ENCODE measurements around the gene C16orf74.

DNA sequence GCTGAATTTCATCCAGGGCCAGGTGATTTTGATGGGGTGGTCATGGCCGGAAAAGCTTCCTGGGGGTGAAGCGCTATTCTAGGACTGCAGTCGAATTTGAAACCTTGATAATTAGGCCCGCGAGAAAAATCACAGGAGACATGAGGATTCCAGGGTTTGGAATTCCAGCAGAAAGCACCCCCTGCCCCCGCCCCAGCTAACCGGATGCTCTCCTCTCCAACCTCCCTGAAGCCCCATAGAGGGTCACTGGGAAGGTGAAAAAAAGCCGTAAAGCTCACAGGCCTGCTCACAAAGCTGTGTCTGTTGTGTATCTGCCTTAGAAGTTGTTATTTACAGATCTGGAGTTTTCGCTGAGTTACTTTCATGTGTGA lies 61.0 kb downstream of the C16orf74 start:
- TF ChIP-seq, protein P1, sequence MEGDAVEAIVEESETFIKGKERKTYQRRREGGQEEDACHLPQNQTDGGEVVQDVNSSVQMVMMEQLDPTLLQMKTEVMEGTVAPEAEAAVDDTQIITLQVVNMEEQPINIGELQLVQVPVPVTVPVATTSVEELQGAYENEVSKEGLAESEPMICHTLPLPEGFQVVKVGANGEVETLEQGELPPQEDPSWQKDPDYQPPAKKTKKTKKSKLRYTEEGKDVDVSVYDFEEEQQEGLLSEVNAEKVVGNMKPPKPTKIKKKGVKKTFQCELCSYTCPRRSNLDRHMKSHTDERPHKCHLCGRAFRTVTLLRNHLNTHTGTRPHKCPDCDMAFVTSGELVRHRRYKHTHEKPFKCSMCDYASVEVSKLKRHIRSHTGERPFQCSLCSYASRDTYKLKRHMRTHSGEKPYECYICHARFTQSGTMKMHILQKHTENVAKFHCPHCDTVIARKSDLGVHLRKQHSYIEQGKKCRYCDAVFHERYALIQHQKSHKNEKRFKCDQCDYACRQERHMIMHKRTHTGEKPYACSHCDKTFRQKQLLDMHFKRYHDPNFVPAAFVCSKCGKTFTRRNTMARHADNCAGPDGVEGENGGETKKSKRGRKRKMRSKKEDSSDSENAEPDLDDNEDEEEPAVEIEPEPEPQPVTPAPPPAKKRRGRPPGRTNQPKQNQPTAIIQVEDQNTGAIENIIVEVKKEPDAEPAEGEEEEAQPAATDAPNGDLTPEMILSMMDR (IDR thresholded peaks at IDR 0.05) = no peak
- TF ChIP-seq EZH2 (IDR thresholded peaks at IDR 0.05; ENCODE audit: borderline replicate concordance, insufficient read depth, low read depth, low read length, poor library complexity, severe bottlenecking) = no peak

All from B cell (primary cell).